HPDE6-E6E7 (cell line): ENCODE measurements around the gene ARPC1A.
A peak's percentile ranks its signal among the peaks of the same experiment; 100 is the strongest.
"Not testable (repeated sequence)": the region's sequence is repeated elsewhere in the genome, so short reads cannot be mapped to it uniquely, and the experiment has no call there.

ENCODE experiments used
- DNase-seq: peaks from one replicate; pipeline ENCODE4 v3.0.0; 2011; ENCODE audit warnings: missing footprints; ENCODE audit errors: extremely low spot score

The ARPC1A gene

GRCh38 chr7:99325592-99326407, at the start of gene ARPC1A:
Gene ARPC1A (plus strand): TSS chr7:99325898. CDS start chr7:99333354, 7,456 bp downstream.
- DNase-seq: peak; percentile 93

GRCh38 chr7:99278180-99278579, 47.5 kb upstream of the ARPC1A start:
- no peak for DNase-seq

DNA sequence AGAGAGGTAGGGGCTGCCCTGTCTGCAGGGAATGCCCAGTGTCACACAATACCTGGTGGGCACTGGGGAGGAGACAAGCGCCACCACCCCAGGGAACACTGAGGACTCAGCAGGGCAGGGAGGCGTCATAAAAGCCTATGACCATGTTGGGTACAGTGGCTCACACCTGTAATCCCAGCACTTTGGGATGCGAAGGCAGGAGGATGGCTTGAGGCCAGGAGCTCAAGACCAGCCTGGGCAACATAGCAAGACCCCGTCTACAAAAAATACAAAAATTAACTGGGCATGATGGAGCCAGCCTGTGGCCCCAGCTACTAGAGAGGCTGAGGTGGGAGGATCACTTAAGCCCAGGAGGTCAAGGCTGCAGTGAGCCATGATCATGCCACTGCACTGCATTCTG, 41.5 kb upstream of the ARPC1A start:
- DNase-seq: not testable (repeated sequence)

DNA sequence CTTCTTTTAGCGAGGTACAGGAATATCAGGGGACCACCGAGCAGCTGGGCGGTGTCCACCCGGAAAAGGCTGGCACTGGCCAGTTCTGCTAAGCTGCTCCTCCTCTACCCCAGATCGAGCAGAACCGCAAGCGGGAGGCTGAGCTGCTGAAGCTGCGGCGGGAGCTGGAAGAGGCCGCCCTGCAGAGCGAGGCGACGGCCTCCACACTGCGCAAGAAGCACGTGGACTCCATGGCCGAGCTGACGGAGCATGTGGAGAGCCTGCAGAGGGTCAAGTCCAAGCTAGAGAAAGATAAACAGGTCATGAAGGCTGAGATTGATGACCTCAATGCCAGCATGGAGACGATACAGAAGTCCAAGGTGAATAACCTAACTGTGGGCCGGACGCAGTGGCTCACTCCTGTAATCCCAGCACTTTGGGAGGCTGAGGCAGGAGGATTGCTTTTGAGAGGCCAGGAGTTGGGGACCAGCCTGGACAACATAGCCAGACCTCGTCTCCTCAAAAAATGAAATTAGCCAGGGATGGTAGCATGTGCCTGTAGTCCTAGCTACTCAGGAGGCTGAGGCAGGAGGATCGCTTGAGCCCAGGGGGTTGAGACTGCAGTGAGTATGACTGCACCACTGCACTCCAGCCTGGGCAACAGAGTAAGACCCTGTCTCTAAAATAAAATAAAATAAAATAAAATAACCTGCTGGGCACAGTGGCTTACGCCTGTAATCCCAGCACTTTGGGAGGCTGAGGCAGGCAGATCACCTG, 37.7 kb upstream of the ARPC1A start:
- DNase-seq: no peak

- no peak for DNase-seq
These were observed 36.5 kb upstream of the ARPC1A start for GRCh38 chr7:99289185-99289584.

- DNase-seq: not testable (repeated sequence)
These were observed 35.5 kb upstream of the ARPC1A start for GRCh38 chr7:99290148-99290547.

GRCh38 chr7:99290980-99291607, 34.6 kb upstream of the ARPC1A start:
- no peak for DNase-seq

DNA sequence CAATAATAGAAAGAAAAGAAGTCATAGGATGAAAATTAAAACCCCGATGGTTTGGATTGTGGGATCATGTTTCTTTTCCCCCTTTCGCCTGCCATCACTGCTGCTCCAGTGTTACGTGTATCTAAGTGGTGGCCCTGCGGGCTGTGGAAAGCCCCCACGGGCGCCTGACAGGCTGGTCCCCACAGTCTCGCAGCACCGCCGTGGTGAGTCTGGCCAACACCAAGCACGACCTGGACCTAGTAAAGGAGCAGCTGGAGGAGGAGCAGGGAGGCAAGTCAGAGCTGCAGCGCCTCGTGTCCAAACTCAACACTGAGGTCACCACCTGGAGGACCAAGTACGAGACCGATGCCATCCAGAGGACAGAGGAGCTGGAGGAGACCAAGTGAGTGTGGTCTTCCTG, 33.6 kb upstream of the ARPC1A start:
- DNase-seq: no peak

- DNase-seq: no peak
These were observed 32.5 kb upstream of the ARPC1A start for GRCh38 chr7:99293167-99293566.

- no peak for DNase-seq
These were observed 32.0 kb upstream of the ARPC1A start for GRCh38 chr7:99293650-99294049.

GRCh38 chr7:99296471-99296870, 29.2 kb upstream of the ARPC1A start:
- DNase-seq: no peak

- no peak for DNase-seq
These were observed 24.2 kb upstream of the ARPC1A start for GRCh38 chr7:99301496-99301895.

GRCh38 chr7:99305473-99306260, 20.0 kb upstream of the ARPC1A start:
- DNase-seq: no peak

DNA sequence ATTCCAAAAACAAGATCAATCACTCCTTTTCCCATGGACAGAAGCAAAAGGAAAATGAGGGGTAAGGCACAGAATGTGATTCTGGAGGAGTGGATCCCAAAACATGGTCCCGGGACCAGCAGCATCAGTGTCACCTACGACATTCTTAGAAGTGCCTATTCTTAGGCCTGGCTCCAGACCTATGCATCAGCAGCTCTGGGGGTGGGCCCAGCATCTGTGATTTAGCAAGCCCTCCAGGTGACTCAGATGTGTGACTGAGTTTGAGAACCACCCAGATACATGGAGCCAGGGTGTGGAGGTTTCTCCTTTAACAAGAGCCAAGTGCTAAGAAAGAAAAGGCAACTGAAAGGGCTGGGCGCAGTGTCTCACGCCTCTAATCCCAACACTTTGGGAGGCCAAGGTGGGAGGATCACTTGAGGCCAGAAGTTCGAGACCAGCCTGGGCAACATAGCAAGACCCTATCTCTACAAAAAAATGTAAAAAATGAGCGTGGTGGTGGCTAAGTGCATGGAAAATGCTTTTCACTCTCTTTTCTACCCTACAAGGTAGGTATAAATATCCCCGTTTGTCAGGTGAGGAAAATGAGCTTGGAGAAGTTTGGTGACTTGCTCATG, 17.1 kb upstream of the ARPC1A start:
- DNase-seq: no peak

- DNase-seq: no peak
These were observed 16.6 kb upstream of the ARPC1A start for GRCh38 chr7:99309111-99309510.

GRCh38 chr7:99310004-99310403, 15.7 kb upstream of the ARPC1A start:
- DNase-seq: no peak

DNA sequence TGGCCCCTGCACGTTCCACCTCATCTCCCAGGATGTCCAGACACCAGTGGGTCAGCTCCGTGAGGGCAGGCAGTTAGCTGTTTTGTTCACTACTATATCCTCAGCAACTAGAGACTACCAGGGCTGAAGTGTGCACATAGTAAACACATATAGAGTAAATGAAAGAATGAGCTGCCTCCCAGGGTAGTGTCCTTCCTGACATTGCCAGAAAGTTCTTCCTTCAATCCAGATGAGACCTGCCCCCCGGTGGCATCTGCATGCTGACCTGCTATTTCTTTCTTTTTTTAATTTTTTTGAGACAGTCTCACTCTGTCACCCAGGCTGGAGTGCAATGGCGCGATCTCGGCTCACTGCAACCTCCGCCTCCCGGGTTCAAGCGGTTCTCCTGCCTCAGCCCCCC, 14.0 kb upstream of the ARPC1A start:
- no peak for DNase-seq

DNA sequence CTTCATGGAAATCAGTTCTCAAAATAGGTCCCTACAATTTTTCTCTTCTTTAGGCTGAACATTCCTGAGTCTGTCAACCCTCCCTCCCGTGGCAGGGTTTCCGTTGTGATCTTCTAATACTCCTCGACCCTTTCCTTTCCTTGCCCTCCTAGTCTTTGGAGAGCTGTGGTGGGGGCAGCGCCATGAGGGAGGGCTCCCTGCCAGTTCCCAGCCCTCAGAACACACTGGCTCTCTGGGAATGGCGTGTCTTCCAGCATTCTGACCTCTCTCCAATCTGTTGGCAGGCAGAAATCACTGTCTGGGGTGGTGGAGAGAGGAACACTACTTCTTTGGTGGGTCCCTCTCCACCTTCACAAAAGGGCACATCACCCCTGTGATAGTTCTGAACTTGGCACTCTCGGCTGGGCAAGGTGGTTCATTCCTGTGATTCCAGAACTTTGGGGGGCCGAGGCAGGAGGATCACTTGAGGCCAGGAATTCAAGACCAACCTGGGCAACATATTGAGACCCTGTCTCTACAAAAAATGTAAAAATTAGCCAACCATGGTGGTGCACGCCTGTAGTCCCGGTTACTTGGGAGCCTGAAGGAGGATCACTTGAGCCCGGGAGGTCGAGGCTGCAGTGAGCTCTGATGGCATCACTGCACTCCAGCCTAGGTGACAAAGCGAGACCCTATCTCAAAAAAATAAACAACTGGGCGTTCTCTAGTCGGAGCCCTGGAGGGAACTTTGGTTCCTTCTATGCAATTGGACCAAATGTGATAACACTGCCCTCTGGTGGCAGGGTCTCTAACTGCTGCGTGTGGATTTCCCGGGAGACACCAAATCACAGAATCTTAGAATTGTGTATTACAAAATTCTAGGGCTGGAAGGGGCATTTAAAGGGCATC, 13.1 kb upstream of the ARPC1A start:
- DNase-seq: peak; percentile 61

GRCh38 chr7:99313204-99313573, 12.5 kb upstream of the ARPC1A start:
- no peak for DNase-seq

DNA sequence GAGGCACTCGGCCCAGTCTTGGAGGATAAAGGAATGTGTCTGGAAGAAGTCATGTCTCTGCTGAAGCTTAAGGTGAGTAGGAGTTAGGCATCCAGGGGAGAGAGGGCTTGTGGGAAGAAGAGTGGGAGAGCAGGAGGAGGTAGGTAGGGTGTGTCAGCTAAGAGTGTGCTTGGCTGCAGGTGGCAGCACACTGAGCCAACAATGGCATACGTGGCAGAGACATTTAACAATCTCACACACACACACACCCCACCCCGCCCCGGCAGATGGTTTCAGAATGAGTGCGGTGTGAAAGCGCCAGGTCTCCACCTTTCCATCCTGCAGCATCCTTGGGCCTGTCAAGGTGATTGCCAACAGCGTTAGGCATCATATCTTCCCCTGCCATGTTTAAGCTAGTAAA, 11.2 kb upstream of the ARPC1A start:
- DNase-seq: no peak
